Stimulated activated CD8-positive, alpha-beta memory T cell treated with anti-CD3 and anti-CD28 coated beads, Interleukin-7, amount 100 ng/mL, for 24 hours (primary cell): ENCODE data around the gene MTA1.
A peak's percentile ranks its signal among the peaks of the same experiment; 100 is the strongest.

Source experiments
- DNase-seq: peaks from one replicate; pipeline ENCODE4 v3.0.0-alpha.2; 2020; ENCODE audit warnings: low read depth

The MTA1 gene

DNA sequence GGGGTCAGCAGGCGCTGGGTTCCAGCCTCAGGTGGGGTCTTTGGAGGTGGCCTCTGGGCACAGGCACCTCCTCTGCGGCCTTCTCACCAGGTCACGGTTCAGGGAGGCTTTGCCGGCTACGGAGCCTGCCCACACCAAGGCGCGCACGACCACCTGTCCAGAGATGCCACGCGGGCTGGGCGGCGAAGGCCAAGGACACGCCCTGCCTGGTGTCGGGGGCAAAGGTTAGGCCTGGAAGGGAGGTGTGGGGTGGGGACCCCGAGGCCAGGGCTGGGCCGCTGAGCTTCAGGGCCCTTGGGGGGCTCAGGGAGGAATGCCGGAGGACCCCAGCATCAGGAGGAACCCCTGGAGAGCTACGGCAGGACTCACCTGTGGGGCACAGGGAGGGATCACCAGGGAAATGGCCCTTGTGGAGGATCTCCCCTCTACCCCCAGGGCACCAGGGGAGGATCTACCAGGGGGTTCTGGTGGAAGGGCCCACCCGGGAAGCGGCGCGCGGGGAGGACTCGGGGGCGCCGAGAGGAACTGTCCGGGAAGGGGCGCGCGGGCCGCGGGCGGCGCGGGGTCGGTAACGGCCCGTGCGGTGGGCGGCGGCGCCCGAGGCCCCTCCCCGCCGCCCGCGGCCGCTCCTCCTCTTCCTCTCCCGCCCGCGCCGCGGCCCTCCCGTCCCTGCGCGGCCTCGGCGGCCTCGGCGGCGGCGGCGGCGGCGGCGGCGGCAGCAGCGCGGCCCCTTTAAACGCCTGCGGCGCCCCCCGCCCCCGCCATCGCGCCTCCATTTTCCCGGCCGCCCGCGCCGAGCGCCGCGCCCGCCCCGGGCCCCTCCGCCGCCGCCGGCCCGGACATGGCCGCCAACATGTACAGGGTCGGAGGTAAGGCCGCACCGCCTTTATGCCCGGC, at the start of gene MTA1:
TSS of gene MTA1 (plus strand) at position 633 of the 897 bp plus-strand sequence. CDS start at position 842, 209 bp downstream.
- no peak for DNase-seq

DNA sequence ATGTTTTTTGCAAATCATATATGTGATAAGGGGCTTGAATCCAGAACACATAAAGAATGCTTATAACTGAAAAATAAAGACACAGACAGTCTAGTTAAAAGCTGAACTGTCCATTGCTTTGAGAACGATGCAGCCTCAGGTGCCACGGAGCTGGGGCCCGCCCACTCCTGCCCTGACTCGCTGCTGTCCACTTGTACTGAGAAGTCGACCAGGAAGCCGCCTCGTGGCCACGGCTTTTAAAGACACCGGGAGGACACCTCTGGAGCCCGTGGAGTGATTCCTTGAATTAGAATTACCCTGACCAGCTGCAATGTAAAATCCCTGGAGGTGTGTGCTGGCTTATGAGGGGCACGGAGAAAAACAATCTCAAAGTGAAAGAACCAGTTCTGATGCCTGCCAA, 45.2 kb upstream of the MTA1 start:
- no peak for DNase-seq

DNA sequence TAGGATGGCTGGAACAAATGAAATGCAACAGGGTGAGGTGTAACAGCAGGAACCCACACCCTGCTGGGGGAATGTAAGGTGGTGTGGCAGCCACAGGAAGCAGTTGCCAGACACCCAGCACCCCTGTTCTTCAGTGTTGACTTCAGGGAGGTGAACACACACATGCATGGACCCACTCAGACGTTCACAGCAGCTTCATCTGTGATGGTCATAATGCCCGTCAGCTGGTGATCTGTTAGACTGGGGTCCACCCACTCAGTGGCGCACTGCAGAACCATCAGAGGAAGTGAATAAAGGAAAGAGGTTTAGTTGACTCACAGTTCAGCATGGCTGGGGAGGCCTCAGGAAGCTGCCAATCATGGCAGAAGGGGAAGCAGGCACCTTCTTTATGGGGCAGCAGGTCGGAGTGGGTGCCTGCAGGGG, 44.0 kb upstream of the MTA1 start:
- DNase-seq: peak; percentile 17

DNA sequence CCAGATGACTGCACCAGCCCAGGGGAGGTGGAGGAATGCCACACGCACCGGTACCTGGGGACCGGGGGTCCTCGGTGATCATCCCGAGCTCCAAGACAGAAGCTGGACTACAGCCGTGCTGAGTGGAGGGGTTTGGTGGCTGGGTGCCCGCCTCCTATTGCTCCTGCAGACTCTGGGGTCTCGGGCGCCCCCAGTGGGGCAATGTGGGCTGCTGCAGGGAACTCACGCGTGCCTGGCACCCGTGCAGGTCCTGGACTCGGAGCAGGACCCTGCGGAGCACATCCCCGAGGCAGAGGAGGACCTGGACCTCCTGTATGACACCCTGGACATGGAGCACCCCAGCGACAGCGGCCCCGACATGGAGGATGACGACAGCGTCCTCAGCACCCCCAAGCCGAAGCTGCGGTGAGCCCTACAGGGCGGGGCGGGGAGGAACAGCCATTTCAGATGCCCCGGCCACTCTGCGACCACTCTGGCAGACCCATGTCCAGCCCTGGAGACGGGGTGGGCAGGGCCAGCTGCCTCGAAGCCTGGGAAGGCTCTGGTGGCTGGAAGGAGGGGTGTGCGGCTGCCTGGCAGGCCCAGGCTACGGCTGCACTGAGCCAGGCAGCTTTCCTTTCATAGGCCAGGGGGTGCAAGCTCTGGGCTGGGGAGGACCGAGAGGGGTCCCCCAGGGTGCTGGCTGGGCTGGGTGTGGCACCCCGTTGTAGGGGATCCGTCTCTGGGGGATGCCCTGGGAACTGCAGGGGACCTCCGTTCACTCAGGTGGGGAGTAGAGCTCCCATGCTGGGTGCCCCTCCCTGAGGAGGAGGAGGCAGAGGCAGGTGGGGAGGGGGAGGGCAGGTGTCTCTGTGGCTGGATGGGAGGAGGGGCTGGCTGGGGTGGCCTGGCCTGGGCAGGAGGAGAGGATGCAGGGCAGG, 42.8 kb upstream of the MTA1 start:
- DNase-seq: no peak

DNA sequence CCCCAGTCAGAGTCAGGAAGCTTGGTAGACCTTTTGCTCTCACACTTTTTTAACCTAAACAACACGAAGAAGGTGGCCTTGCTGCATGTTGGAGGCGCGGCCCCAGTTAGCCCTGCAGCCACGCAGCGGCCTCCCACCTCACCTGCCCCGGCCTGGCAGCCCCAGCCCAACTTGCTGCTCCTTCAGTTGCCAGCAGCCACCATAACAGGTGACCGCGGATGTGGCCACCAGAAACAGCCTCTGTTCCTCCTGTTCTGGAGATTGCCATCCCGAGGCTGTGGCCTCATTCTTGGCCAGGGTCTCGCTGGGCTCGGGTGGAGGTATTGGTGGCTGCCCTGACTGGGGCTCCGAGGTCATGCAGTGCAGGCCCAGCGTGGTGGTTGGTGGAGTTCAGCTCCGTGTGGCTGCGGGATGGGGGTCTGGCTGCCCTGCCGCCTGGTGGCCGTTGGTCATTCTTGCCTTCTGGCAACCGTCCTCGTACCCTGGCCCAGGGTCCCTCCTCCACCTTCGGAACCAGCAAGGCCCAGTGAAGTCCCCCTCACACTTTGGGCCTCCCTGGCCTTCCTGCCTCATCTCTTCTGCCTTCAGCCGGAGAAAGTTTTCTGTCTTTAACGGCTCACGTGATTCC, 42.0 kb upstream of the MTA1 start:
- DNase-seq: no peak

DNA sequence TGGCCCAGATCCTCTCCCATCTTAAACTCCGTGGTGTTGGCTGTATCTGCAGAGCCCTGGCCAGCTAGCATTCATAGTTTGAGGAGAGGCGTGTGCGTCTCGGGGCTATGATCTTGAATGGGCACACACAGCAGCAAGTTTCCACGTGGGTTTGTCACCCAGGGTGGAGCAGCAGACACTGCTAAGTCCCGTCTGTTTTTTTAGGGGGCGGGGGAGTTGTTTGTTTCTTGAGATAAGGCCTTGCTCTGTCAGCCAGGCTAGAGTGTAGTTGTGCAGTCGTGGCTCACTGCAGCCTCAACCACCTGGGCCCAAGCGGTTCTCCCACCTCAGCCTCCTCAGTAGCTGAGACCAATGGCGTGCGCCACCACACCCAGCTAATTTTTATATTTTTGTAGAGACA, 41.4 kb upstream of the MTA1 start:
- DNase-seq: no peak

- DNase-seq: no peak
Measured at GRCh38 chr14:105378873-105379685, 40.5 kb upstream of the MTA1 start.

GRCh38 chr14:105379946-105380345, 39.7 kb upstream of the MTA1 start:
- no peak for DNase-seq

DNA sequence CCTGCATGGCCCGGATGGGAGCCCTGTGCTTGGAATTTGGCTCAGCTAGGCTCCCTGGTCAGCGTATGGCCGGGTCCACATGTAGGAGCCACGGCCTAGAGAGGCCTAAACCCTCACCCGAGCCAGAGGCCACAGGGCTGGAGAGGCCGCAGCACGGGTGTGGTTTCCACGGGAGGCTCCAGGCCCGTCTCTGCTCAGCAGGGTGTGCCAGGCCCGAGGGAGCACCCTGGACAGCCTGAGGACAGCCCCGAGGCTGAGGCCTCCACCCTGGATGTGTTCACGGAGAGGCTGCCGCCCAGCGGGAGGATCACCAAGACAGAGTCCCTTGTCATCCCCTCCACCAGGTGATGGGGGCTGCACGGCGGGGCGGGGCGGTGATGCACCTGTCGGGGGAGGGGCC, 38.9 kb upstream of the MTA1 start:
- no peak for DNase-seq

DNA sequence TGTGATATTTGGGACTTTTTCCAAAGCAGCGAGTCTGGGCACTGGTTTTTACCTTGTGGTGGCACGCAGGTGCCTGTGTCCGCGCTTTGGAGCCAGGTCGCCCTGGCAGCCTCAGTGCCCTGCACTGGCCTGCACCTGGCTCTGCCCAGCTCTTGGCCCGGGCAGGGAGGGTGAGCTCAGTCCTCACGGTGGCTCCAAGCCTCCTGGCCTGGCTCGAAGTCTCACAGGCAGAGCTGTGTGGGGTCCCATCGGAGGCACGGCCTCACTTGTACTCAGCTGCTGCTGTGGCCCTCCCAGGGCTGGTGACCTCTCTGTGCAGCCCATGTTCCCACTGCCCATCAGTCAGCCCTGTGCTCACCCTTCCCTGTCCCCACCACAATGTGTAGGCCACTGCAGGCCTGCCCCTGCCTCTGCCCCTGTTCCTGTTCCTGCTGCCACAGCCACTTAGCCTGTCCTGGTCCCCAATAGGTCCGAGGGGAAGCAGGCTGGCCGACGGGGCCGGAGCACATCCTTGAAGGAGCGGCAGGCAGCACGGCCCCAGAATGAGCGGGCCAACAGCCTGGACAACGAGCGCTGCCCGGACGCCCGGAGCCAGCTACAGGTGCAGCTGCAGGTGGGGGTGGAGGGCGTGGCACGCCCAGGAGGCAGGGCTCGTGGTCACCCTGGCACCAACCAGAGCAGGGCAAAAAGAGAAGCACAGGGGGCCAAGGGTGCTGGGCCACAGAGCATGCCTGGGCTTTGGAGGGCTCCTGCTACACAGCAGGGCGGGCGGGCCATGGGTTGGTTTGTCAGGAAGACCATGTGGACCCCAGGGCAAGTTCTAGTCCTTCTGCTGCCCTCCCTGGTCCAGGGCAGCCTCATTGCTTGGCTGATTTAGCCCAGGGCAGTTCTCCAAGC, 37.9 kb upstream of the MTA1 start:
- DNase-seq: no peak

- no peak for DNase-seq
Measured at GRCh38 chr14:105382343-105383082, 37.1 kb upstream of the MTA1 start.

GRCh38 chr14:105383083-105383730, 36.4 kb upstream of the MTA1 start:
- DNase-seq: no peak

DNA sequence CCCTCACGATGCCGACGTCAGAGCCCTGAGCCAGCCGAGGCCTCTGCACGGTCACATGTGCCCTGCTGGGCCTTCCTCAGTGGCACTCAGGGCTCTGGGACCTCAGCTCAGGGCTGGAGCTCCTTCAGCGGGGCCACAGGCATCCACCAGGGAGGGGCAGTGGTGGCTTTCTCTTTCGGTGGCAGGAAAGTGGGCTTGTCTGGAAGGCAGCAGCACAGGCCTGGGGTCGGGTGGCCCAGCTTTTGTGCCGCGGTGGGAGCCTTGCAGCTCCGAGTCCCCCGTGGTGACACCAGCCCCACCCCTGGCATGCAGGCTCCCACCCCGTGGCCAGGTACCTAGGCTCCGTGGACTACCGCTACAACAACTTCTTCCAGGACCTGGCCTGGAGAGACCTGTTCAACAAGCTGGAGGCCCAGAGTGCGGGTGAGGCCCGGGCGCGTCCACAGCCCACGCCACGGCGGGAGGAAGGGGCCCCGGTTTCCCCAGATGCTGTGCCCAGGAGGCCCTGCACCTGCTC, 35.5 kb upstream of the MTA1 start:
- no peak for DNase-seq

GRCh38 chr14:105384605-105385321, 34.9 kb upstream of the MTA1 start:
- DNase-seq: no peak

DNA sequence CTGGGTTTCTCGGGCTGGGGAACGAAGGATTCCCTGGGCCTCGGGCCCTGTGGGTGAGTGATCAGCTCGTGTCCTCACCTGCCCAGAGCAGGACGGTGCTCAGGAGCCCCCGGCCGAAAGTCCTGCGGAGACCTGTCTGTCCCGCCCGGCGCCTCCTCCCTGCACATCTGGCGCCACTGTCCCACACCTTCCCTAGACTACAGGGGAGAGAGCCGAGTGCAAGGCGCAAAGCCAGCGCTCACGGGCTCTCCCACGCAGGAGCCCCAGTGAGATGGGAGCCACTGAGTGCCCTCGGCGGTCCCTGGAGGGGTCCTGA, 34.3 kb upstream of the MTA1 start:
- DNase-seq: no peak

DNA sequence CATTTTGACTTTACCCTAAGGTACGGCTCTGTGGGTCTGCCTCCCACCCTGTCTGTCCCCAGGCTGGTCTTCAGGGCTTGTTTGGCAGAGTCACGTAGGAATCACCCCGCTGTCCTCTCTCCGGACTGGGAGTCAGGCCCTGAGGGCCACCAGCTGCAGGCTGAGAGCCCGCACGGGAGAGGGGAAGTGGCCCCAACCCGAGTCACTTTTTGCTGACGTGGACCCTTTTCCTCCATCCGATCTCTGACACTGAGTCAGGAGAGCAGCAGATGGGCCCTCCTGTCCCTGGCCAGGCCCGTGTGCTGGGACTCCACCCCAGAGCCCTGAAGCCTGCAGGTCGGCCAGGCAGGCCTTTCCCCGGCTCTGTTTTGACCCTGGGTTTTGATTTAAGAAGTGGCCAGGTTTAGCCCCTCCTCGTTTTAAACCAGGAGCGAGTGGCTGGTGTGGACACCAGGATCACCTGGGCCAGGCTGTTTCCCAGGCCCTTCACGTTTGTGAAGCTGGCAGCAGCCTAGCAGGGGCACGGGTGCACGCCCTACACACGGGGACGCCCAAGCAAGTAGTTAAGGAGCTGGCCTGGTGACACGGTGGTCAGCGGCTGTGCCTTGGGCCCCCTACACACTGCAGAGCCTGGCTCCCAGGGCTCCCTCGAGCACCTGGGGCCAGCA, 33.8 kb upstream of the MTA1 start:
- no peak for DNase-seq

DNA sequence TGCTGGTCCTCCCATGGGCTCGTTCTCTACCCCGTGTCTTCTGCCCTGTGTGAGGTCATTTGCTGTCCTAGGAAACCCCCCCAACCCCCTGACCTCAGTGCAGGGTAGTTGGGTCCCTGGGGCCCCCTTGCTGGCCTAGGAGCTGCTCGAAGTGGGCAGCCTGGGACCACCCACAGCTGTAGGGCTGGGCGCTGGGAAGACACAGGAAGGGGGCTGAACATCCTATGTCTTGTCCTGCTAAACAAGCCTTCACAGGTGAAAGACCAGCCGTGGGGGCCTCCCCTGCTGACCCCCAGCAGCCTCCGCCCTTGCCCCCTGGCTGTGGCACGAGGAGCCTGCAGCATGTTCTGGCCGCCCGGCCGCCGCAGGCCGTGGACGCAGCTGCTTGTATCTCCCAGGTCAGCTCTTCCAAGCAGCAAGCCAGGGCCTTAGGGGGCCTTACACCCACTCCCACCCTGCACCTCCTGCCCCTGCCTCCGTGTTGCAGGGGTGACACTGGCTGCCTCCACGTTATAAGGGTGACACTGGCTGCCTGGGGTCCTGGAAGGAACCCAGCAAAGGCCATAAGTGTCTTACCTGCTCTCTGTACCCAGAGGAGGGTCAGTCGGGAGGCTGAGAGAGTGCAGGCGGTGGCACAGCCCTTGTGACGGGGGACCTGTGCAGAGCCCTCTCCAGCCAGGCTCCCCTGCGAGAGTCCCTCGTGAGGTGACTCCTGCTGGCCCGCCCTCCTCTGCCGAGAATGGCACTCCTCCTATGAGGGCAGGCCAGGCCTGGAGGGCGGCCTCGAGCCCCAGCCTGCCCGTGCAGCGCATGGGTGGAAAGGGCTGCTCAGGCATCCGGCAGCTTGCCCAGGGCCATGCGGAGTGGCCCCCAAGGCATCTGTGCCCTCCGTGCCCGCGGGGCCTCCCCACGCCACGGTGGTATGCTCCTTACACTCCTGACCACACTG, 32.8 kb upstream of the MTA1 start:
- DNase-seq: no peak
